Neural cell (in vitro differentiated cells): ENCODE measurements around the gene PLEKHG5. TPM values are rescaled to one million over a fixed set of nuclear protein-coding genes. Genes with fewer than 3 reads are reported as not detected.
A peak's percentile ranks its signal among the peaks of the same experiment; 100 is the strongest.

ENCODE experiments used
- H2AFZ ChIP-seq: fragments of 200-600, 300-800 bp; sonication (generic), shearing (Covaris generic); 2 replicates; pipeline ENCODE4 v1.6.0; 2014; ENCODE audit warnings: low read depth, mild to moderate bottlenecking, antibody characterized with exemption, low read length, moderate library complexity
- H3F3A ChIP-seq: fragments of 200-600 bp; shearing (Covaris generic); 2 replicates; pipeline ENCODE4 v1.6.1; 2016; ENCODE audit warnings: mild to moderate bottlenecking, moderate library complexity, mixed read lengths, antibody characterized with exemption, low read length; ENCODE audit not compliant: insufficient read depth, poor library complexity, severe bottlenecking
- H3K27ac ChIP-seq: fragments of 200-600, 300-800 bp; sonication (generic), shearing (Covaris generic); 2 replicates; pipeline ENCODE4 v1.5.1; 2014; ENCODE audit warnings: mild to moderate bottlenecking, low read length, moderate library complexity
- H3K27me3 ChIP-seq: fragments of 300-800, 200-600 bp; sonication (generic), shearing (Covaris generic); 2 replicates; pipeline ENCODE4 v1.6.0; 2014; ENCODE audit warnings: mild to moderate bottlenecking, low read depth, low read length, moderate library complexity; ENCODE audit not compliant: insufficient read depth
- H3K36me3 ChIP-seq: fragments of 300-800, 200-600 bp; sonication (generic), shearing (Covaris generic); 2 replicates; pipeline ENCODE4 v1.5.1; 2014; ENCODE audit warnings: mild to moderate bottlenecking, antibody characterized with exemption, low read length, moderate library complexity; ENCODE audit not compliant: insufficient read depth
- H3K4me2 ChIP-seq: fragments of 300-800, 200-600 bp; sonication (generic), shearing (Covaris generic); 2 replicates; pipeline ENCODE4 v1.6.0; 2014; ENCODE audit warnings: mild to moderate bottlenecking, low read length
- H3K4me3 ChIP-seq: fragments of 300-800, 200-600 bp; sonication (generic), shearing (Covaris generic); 2 replicates; pipeline ENCODE4 v1.5.1; 2014; ENCODE audit warnings: mild to moderate bottlenecking, low read length, moderate library complexity
- H3K79me2 ChIP-seq: fragments of 200-600 bp; shearing (Covaris generic); replicated peaks from 2 replicates; pipeline ENCODE4 v1.6.0; 2014; ENCODE audit warnings: mild to moderate bottlenecking, low read length, moderate library complexity; ENCODE audit not compliant: insufficient read depth
- H3K9ac ChIP-seq: fragments of 300-800, 200-600 bp; sonication (generic), shearing (Covaris generic); 2 replicates; pipeline ENCODE4 v1.6.1; 2016; ENCODE audit warnings: mild to moderate bottlenecking, low read length, mixed read lengths
- H3K9me2 ChIP-seq: fragments of 200-600 bp; shearing (Covaris generic); 2 replicates; pipeline ENCODE4 v1.6.1; 2016; ENCODE audit warnings: mild to moderate bottlenecking, low read length, mixed read lengths; ENCODE audit not compliant: insufficient read depth
- H3K9me3 ChIP-seq: fragments of 200-600, 300-800 bp; sonication (generic), shearing (Covaris generic); 2 replicates; pipeline ENCODE4 v1.6.1; 2016; ENCODE audit warnings: mild to moderate bottlenecking, mixed run types, low read length, moderate library complexity, mixed read lengths
- H4K20me1 ChIP-seq: fragments of 200-600 bp; shearing (Covaris generic); 2 replicates; pipeline ENCODE4 v1.6.1; 2016; ENCODE audit warnings: mild to moderate bottlenecking, mixed run types; ENCODE audit not compliant: insufficient read depth
- EP300 ChIP-seq: fragments of 450-650 bp; conservative IDR thresholded peaks from 2 replicates; pipeline ENCODE4 v1.6.1; 2014; ENCODE audit warnings: antibody characterized with exemption, mild to moderate bottlenecking, moderate library complexity; ENCODE audit not compliant: poor library complexity, severe bottlenecking
- EZH2 ChIP-seq: fragments of 200-600, 300-800 bp; shearing (Covaris generic), sonication (generic); IDR thresholded peaks from 2 replicates; pipeline ENCODE4 v1.6.1; 2014; ENCODE audit warnings: antibody characterized with exemption, low read length, borderline replicate concordance, mild to moderate bottlenecking; ENCODE audit not compliant: insufficient read depth, poor library complexity, severe bottlenecking
- MXI1 ChIP-seq: fragments of 450-650 bp; conservative IDR thresholded peaks from 2 replicates; pipeline ENCODE4 v1.6.1; 2014; ENCODE audit warnings: antibody characterized with exemption, mild to moderate bottlenecking; ENCODE audit not compliant: poor library complexity, severe bottlenecking
- POLR2AphosphoS5 ChIP-seq: IDR thresholded peaks from 2 replicates; pipeline ENCODE4 v1.6.1; 2012
- RAD21 ChIP-seq: fragments of 450-650 bp; conservative IDR thresholded peaks from 2 replicates; pipeline ENCODE4 v1.6.1; 2014; ENCODE audit warnings: antibody characterized with exemption, mild to moderate bottlenecking, moderate library complexity
- REST ChIP-seq: IDR thresholded peaks from 2 replicates; pipeline ENCODE4 v1.6.1; 2012; ENCODE audit warnings: borderline replicate concordance
- SMC3 ChIP-seq: fragments of 450-650 bp; conservative IDR thresholded peaks from 2 replicates; pipeline ENCODE4 v1.6.1; 2014; ENCODE audit warnings: antibody characterized with exemption, mild to moderate bottlenecking, moderate library complexity; ENCODE audit not compliant: poor library complexity
- TAF1 ChIP-seq: IDR thresholded peaks from 2 replicates; pipeline ENCODE4 v1.6.1; 2012; ENCODE audit warnings: low read depth
- polyA plus RNA-seq: library from polyadenylated mRNA; depleted of rRNA; stranded (reverse); fragments of >200 nt; gene quantifications from 2 replicates; pipeline ENCODE4 v1.2.3, GENCODE V29; 2014
- TF ChIP-seq, protein P1 (sequence below): fragments of 450-650 bp; IDR thresholded peaks from 2 replicates; pipeline ENCODE4 v1.5.1; 2014; ENCODE audit warnings: antibody characterized with exemption, mild to moderate bottlenecking, moderate library complexity; ENCODE audit not compliant: poor library complexity, severe bottlenecking

The PLEKHG5 gene
- polyA plus RNA-seq, 1 donor from 2014 or later, result 24.0 TPM

DNA sequence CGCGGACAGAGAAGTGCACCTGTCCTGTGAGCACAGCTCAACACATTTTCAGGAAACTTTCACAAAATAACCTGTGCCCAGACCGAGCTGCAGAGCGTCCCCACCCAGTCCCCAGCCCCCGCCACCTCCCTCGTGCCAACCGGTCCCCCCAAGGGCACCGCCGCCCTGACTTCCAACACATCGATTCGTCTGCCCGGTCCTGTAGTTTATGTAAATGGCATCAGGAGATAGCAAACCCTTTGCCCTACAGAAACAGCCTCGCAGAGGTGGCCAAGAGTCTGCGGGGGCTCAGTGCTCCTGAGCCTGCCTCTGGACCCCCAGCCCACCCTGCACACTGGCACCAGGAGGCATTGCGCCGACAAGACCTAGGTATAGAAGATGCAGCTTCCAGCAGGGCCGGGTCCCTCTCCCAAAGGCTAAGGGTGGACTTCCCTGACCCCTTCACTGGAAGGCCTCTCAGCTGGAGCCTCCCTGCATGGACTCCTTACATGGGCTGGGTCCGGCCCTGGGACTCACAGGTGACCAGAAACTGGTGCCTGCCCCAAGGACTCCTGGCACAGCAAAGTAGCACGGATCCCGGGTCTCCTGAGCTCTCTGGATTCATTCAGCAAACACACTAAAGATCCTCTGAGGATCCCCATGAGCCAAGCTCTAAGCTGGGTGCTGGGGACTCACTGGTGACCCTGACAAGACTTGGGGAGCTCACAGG, 6.6 kb upstream of the PLEKHG5 start:
- Histone ChIP-seq H3K27ac (no peak overlapping the region), H3K36me3 (no peaks in the 10 kb centered on the region), H3K9ac (peak overlapping the region; percentile 70), H3K9me3 (no peaks in the 10 kb centered on the region), H3K27me3 (no peaks in the 10 kb centered on the region), H2AFZ (no peak overlapping the region), H4K20me1 (no peaks in the 10 kb centered on the region), H3K4me2 (no peak overlapping the region), H3F3A (no peaks in the 10 kb centered on the region), H3K9me2 (no peaks in the 10 kb centered on the region), H3K79me2 (no peaks in the 10 kb centered on the region), H3K4me3 (peak overlapping the region; percentile 75)
- TF ChIP-seq TAF1 (no peak), MXI1 (no peak), RAD21 (no peak), EZH2 (no peak), SMC3 (no peak)
- TF ChIP-seq, protein P1, sequence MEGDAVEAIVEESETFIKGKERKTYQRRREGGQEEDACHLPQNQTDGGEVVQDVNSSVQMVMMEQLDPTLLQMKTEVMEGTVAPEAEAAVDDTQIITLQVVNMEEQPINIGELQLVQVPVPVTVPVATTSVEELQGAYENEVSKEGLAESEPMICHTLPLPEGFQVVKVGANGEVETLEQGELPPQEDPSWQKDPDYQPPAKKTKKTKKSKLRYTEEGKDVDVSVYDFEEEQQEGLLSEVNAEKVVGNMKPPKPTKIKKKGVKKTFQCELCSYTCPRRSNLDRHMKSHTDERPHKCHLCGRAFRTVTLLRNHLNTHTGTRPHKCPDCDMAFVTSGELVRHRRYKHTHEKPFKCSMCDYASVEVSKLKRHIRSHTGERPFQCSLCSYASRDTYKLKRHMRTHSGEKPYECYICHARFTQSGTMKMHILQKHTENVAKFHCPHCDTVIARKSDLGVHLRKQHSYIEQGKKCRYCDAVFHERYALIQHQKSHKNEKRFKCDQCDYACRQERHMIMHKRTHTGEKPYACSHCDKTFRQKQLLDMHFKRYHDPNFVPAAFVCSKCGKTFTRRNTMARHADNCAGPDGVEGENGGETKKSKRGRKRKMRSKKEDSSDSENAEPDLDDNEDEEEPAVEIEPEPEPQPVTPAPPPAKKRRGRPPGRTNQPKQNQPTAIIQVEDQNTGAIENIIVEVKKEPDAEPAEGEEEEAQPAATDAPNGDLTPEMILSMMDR, result no peak

GRCh38 chr1:6497215-6497866, 5.9 kb upstream of the PLEKHG5 start:
- Histone ChIP-seq H3K27ac (no peak overlapping the region), H3K4me2 (no peak overlapping the region), H3F3A (no peaks in the 10 kb centered on the region), H3K36me3 (no peaks in the 10 kb centered on the region), H3K9ac (peak overlapping the region; percentile 70), H2AFZ (no peak overlapping the region), H3K9me3 (no peaks in the 10 kb centered on the region), H3K79me2 (no peaks in the 10 kb centered on the region), H4K20me1 (no peaks in the 10 kb centered on the region), H3K9me2 (no peaks in the 10 kb centered on the region), H3K4me3 (peak overlapping the region; percentile 77), H3K27me3 (no peaks in the 10 kb centered on the region)
- TF ChIP-seq EZH2 (no peak), REST (no peak), POLR2AphosphoS5 (no peak), EP300 (peak; percentile 15), SMC3 (peak; percentile 12), TAF1 (no peak), RAD21 (peak; percentile 16), MXI1 (peak; percentile 70)
- TF ChIP-seq, protein P1, result no peak
